GM23338 (cell line): ENCODE data around the gene NPB. TPM values are rescaled to one million over a fixed set of nuclear protein-coding genes. Genes with fewer than 3 reads are reported as not detected.
A peak's percentile ranks its signal among the peaks of the same experiment; 100 is the strongest.

Experiments used
- ATAC-seq: fragments of 200-7000 bp; cut with Tn5 transposase; 3 replicates; pipeline ENCODE4 v1.9.1; 2020
- DNase-seq: peaks from one replicate; pipeline ENCODE4 v3.0.0-alpha.2; 2015; ENCODE audit warnings: low spot score
- H2AFZ ChIP-seq: fragments of 200-600 bp; sonication (generic); 2 replicates; pipeline ENCODE4 v1.8.0; 2016; ENCODE audit warnings: antibody characterized with exemption, mild to moderate bottlenecking, moderate library complexity
- H3F3A ChIP-seq: fragments of 200-600 bp; sonication (generic); replicated peaks from 2 replicates; pipeline ENCODE4 v1.8.0; 2017; ENCODE audit warnings: antibody characterized with exemption, mixed run types, low read depth
- H3K27ac ChIP-seq: fragments of 200-600 bp; sonication (generic); 2 replicates; pipeline ENCODE4 v1.6.1; 2016; ENCODE audit warnings: low read depth
- H3K27me3 ChIP-seq: fragments of 200-600 bp; sonication (generic); 2 replicates; pipeline ENCODE4 v1.8.0; 2016; ENCODE audit warnings: mild to moderate bottlenecking, mixed run types, moderate library complexity; ENCODE audit not compliant: insufficient read depth
- H3K36me3 ChIP-seq: fragments of 200-600 bp; sonication (generic); 2 replicates; pipeline ENCODE4 v1.8.0; 2016; ENCODE audit warnings: mild to moderate bottlenecking; ENCODE audit not compliant: insufficient read depth
- H3K4me1 ChIP-seq: fragments of 200-600 bp; sonication (generic); 2 replicates; pipeline ENCODE4 v1.8.0; 2016; ENCODE audit warnings: mild to moderate bottlenecking, moderate library complexity; ENCODE audit not compliant: insufficient read depth
- H3K4me2 ChIP-seq: fragments of 200-600 bp; sonication (generic); 2 replicates; pipeline ENCODE4 v1.7.1; 2017; ENCODE audit warnings: mixed run types
- H3K4me3 ChIP-seq: fragments of 200-600 bp; sonication (generic); 2 replicates; pipeline ENCODE4 v1.6.1; 2016; ENCODE audit warnings: mixed run types
- H3K79me2 ChIP-seq: fragments of 200-600 bp; sonication (generic); replicated peaks from 2 replicates; pipeline ENCODE4 v1.8.0; 2017; ENCODE audit warnings: mild to moderate bottlenecking; ENCODE audit not compliant: insufficient read depth
- H3K9me2 ChIP-seq: fragments of 200-600 bp; sonication (generic); 2 replicates; pipeline ENCODE4 v1.8.0; 2017; ENCODE audit not compliant: insufficient read depth
- H4K20me1 ChIP-seq: fragments of 200-600 bp; sonication (generic); replicated peaks from 2 replicates; pipeline ENCODE4 v1.8.0; 2017; ENCODE audit warnings: mild to moderate bottlenecking; ENCODE audit not compliant: insufficient read depth
- H3K27ac Mint-ChIP-seq: 2 replicates; pipeline ENCODE4 v1.8.0; 2020; ENCODE audit warnings: inconsistent platforms, mild to moderate bottlenecking, moderate library complexity, mixed read lengths
- H3K27me3 Mint-ChIP-seq: 3 replicates; pipeline ENCODE4 v1.8.0; 2022; ENCODE audit warnings: low read depth, mild to moderate bottlenecking, moderate library complexity, mixed read lengths, inconsistent platforms; ENCODE audit not compliant: insufficient read depth, poor library complexity
- H3K36me3 Mint-ChIP-seq: 3 replicates; pipeline ENCODE4 v1.8.0; 2021; ENCODE audit warnings: low read depth, mild to moderate bottlenecking, inconsistent platforms, moderate library complexity, mixed read lengths
- H3K4me1 Mint-ChIP-seq: 3 replicates; pipeline ENCODE4 v1.8.0; 2020; ENCODE audit warnings: mild to moderate bottlenecking, inconsistent platforms, mixed read lengths
- H3K4me3 Mint-ChIP-seq: 3 replicates; pipeline ENCODE4 v1.8.0; 2021; ENCODE audit warnings: moderate library complexity, mild to moderate bottlenecking, inconsistent platforms, mixed read lengths
- H3K9me3 Mint-ChIP-seq: 3 replicates; pipeline ENCODE4 v1.8.0; 2020; ENCODE audit warnings: moderate library complexity, mild to moderate bottlenecking, inconsistent platforms, mixed read lengths
- CREB1 ChIP-seq: fragments of 250-450 bp; sonication (Bioruptor Pico); IDR thresholded peaks from 2 replicates; pipeline ENCODE4 v1.5.0; 2020; ENCODE audit warnings: low read depth, mild to moderate bottlenecking, moderate library complexity
- EZH2 ChIP-seq: fragments of 200-600 bp; sonication (generic); IDR thresholded peaks from one replicate; pipeline ENCODE4 v1.8.0; 2017; ENCODE audit warnings: antibody characterized with exemption, mild to moderate bottlenecking, low read depth; ENCODE audit not compliant: unreplicated experiment
- EZH2phosphoT487 ChIP-seq: fragments of 200-600 bp; sonication (generic); IDR thresholded peaks from one replicate; pipeline ENCODE4 v1.8.1; 2018; ENCODE audit warnings: antibody characterized with exemption; ENCODE audit not compliant: unreplicated experiment
- JUNB ChIP-seq: IDR thresholded peaks from one replicate; pipeline ENCODE4 v1.6.1; 2016; ENCODE audit warnings: antibody characterized with exemption; ENCODE audit not compliant: unreplicated experiment
- NANOG ChIP-seq: IDR thresholded peaks from 2 replicates; pipeline ENCODE4 v1.6.1; 2016; ENCODE audit warnings: antibody characterized with exemption, borderline replicate concordance
- POLR2AphosphoS5 ChIP-seq: IDR thresholded peaks from 2 replicates; pipeline ENCODE4 v1.6.1; 2016; ENCODE audit warnings: antibody characterized with exemption, low read depth
- STAT1 ChIP-seq: IDR thresholded peaks from one replicate; pipeline ENCODE4 v1.6.1; 2016; ENCODE audit warnings: antibody characterized with exemption; ENCODE audit not compliant: unreplicated experiment
- ZNF114 ChIP-seq: fragments of 250-450 bp; sonication (Bioruptor Pico); IDR thresholded peaks from 2 replicates; pipeline ENCODE4 v1.5.0; 2020; ENCODE audit warnings: mild to moderate bottlenecking, moderate library complexity
- ZNF331 ChIP-seq: fragments of 250-450 bp; sonication (Bioruptor Pico); IDR thresholded peaks from 2 replicates; pipeline ENCODE4 v1.5.0; 2020; ENCODE audit warnings: low read depth, mild to moderate bottlenecking, moderate library complexity
- polyA plus RNA-seq: library from polyadenylated mRNA; unstranded; fragments of >200 nt; fragmentation: Nextera tagmentation; extraction: Ambion mirVana; gene quantifications from 2 replicates; pipeline ENCODE4 v1.2.1, GENCODE V29; 2016
- total RNA-seq: library from RNA; depleted of rRNA; stranded (reverse); fragments of >200 nt; shearing (Covaris generic); gene quantifications from 2 replicates; pipeline ENCODE4 v1.2.3, GENCODE V29; 2014
- TF ChIP-seq, protein P1 (sequence below): IDR thresholded peaks from 2 replicates; pipeline ENCODE4 v1.6.1; 2016; ENCODE audit warnings: antibody characterized with exemption
- TF ChIP-seq, protein P2 (sequence below), 2 experiments: fragments of 200-600 bp in 1 of 2; sonication (generic) in 1 of 2; conservative IDR thresholded peaks; 2 replicates each; pipeline versions ENCODE4 v1.5.1 to v1.6.1; 2016 to 2017; ENCODE audit warnings: antibody characterized with exemption in 2 of 2, low read depth in 2 of 2, mild to moderate bottlenecking in 2 of 2, moderate library complexity in 1 of 2
- TF ChIP-seq, protein P3 (sequence below): IDR thresholded peaks from one replicate; pipeline ENCODE4 v1.6.1; 2018; ENCODE audit warnings: antibody characterized with exemption; ENCODE audit not compliant: unreplicated experiment
- TF ChIP-seq, protein P4 (sequence below): fragments of 250-450 bp; sonication (Bioruptor Pico); IDR thresholded peaks from 2 replicates; pipeline ENCODE4 v1.5.0; 2020; ENCODE audit warnings: mild to moderate bottlenecking, moderate library complexity

The NPB gene
- total and polyA plus RNA-seq, 2 experiments from 2014 or later: 3.6 to 3.8 TPM

DNA sequence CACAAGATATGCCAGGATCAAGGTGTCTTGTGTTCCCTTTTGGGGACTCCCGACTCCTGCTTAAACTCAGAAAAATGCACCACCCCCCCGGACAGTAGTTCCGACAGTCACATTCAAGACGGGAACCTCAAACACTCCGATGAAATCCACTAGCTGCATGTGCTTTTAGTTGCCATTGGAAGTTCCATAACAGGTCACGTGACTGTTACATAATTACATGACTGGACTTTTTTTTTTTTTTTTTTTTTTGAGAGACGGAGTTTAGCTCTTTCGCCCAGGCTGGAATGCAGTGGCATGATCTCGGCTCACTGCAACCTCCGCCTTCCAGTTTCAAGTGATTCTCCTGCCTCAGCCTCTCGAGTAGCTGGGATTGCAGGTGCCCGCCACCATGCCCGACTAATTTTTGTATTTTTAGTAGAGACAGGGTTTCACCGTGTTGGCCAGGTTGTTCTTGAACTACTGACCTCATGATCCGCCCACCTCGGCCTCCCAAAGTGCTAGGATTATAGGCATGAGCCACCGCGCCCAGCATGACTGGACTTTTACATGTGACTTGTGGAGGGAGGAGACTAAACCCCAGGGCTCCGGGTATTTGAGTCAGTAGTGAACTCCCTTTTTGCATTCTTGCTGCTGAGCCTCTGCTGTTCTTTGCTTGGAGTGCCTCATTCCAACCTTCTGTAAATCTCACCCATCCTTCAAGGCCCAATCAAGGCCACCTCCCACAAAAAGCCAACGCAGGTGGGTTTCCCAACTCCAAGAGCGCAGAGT is 14.4 kb downstream of the NPB start:
- H3K27ac ChIP-seq: no peak overlapping the region
- no peak for TF ChIP-seq NANOG
- no peak for TF ChIP-seq POLR2AphosphoS5
- no peak for TF ChIP-seq ZNF114
- TF ChIP-seq STAT1: no peak
- no peak for TF ChIP-seq ZNF331 (CRISPR knock-in tag)
- no peak for TF ChIP-seq JUNB
- TF ChIP-seq, protein P1, sequence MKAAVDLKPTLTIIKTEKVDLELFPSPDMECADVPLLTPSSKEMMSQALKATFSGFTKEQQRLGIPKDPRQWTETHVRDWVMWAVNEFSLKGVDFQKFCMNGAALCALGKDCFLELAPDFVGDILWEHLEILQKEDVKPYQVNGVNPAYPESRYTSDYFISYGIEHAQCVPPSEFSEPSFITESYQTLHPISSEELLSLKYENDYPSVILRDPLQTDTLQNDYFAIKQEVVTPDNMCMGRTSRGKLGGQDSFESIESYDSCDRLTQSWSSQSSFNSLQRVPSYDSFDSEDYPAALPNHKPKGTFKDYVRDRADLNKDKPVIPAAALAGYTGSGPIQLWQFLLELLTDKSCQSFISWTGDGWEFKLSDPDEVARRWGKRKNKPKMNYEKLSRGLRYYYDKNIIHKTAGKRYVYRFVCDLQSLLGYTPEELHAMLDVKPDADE: no peak
- no peak for TF ChIP-seq EZH2
- TF ChIP-seq, protein P2, sequence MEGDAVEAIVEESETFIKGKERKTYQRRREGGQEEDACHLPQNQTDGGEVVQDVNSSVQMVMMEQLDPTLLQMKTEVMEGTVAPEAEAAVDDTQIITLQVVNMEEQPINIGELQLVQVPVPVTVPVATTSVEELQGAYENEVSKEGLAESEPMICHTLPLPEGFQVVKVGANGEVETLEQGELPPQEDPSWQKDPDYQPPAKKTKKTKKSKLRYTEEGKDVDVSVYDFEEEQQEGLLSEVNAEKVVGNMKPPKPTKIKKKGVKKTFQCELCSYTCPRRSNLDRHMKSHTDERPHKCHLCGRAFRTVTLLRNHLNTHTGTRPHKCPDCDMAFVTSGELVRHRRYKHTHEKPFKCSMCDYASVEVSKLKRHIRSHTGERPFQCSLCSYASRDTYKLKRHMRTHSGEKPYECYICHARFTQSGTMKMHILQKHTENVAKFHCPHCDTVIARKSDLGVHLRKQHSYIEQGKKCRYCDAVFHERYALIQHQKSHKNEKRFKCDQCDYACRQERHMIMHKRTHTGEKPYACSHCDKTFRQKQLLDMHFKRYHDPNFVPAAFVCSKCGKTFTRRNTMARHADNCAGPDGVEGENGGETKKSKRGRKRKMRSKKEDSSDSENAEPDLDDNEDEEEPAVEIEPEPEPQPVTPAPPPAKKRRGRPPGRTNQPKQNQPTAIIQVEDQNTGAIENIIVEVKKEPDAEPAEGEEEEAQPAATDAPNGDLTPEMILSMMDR (conservative IDR thresholded peaks at IDR 0.05; ENCODE audit: low read depth in 2 of 2): no peak
- TF ChIP-seq CREB1: no peak
- no peak for TF ChIP-seq EZH2phosphoT487
- TF ChIP-seq, protein P3, sequence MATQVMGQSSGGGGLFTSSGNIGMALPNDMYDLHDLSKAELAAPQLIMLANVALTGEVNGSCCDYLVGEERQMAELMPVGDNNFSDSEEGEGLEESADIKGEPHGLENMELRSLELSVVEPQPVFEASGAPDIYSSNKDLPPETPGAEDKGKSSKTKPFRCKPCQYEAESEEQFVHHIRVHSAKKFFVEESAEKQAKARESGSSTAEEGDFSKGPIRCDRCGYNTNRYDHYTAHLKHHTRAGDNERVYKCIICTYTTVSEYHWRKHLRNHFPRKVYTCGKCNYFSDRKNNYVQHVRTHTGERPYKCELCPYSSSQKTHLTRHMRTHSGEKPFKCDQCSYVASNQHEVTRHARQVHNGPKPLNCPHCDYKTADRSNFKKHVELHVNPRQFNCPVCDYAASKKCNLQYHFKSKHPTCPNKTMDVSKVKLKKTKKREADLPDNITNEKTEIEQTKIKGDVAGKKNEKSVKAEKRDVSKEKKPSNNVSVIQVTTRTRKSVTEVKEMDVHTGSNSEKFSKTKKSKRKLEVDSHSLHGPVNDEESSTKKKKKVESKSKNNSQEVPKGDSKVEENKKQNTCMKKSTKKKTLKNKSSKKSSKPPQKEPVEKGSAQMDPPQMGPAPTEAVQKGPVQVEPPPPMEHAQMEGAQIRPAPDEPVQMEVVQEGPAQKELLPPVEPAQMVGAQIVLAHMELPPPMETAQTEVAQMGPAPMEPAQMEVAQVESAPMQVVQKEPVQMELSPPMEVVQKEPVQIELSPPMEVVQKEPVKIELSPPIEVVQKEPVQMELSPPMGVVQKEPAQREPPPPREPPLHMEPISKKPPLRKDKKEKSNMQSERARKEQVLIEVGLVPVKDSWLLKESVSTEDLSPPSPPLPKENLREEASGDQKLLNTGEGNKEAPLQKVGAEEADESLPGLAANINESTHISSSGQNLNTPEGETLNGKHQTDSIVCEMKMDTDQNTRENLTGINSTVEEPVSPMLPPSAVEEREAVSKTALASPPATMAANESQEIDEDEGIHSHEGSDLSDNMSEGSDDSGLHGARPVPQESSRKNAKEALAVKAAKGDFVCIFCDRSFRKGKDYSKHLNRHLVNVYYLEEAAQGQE: no peak
- TF ChIP-seq, protein P4, sequence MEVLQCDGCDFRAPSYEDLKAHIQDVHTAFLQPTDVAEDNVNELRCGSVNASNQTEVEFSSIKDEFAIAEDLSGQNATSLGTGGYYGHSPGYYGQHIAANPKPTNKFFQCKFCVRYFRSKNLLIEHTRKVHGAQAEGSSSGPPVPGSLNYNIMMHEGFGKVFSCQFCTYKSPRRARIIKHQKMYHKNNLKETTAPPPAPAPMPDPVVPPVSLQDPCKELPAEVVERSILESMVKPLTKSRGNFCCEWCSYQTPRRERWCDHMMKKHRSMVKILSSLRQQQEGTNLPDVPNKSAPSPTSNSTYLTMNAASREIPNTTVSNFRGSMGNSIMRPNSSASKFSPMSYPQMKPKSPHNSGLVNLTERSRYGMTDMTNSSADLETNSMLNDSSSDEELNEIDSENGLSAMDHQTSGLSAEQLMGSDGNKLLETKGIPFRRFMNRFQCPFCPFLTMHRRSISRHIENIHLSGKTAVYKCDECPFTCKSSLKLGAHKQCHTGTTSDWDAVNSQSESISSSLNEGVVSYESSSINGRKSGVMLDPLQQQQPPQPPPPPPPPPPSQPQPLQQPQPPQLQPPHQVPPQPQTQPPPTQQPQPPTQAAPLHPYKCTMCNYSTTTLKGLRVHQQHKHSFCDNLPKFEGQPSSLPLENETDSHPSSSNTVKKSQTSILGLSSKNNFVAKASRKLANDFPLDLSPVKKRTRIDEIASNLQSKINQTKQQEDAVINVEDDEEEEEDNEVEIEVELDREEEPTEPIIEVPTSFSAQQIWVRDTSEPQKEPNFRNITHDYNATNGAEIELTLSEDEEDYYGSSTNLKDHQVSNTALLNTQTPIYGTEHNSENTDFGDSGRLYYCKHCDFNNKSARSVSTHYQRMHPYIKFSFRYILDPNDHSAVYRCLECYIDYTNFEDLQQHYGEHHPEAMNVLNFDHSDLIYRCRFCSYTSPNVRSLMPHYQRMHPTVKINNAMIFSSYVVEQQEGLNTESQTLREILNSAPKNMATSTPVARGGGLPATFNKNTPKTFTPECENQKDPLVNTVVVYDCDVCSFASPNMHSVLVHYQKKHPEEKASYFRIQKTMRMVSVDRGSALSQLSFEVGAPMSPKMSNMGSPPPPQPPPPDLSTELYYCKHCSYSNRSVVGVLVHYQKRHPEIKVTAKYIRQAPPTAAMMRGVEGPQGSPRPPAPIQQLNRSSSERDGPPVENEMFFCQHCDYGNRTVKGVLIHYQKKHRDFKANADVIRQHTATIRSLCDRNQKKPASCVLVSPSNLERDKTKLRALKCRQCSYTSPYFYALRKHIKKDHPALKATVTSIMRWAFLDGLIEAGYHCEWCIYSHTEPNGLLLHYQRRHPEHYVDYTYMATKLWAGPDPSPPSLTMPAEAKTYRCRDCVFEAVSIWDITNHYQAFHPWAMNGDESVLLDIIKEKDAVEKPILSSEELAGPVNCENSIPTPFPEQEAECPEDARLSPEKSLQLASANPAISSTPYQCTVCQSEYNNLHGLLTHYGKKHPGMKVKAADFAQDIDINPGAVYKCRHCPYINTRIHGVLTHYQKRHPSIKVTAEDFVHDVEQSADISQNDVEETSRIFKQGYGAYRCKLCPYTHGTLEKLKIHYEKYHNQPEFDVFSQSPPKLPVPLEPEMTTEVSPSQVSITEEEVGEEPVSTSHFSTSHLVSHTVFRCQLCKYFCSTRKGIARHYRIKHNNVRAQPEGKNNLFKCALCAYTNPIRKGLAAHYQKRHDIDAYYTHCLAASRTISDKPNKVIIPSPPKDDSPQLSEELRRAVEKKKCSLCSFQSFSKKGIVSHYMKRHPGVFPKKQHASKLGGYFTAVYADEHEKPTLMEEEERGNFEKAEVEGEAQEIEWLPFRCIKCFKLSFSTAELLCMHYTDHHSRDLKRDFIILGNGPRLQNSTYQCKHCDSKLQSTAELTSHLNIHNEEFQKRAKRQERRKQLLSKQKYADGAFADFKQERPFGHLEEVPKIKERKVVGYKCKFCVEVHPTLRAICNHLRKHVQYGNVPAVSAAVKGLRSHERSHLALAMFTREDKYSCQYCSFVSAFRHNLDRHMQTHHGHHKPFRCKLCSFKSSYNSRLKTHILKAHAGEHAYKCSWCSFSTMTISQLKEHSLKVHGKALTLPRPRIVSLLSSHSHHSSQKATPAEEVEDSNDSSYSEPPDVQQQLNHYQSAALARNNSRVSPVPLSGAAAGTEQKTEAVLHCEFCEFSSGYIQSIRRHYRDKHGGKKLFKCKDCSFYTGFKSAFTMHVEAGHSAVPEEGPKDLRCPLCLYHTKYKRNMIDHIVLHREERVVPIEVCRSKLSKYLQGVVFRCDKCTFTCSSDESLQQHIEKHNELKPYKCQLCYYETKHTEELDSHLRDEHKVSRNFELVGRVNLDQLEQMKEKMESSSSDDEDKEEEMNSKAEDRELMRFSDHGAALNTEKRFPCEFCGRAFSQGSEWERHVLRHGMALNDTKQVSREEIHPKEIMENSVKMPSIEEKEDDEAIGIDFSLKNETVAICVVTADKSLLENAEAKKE (CRISPR knock-in tag): no peak
- peaks cover 9% of the 10 kb centered on the region; the same call in 1 of the 2 replicates for H4K20me1 ChIP-seq
- Mint-ChIP-seq H3K36me3 (peaks cover 59% of the 10 kb centered on the region), H3K4me3 (peak overlapping the region; percentile 75), H3K27me3 (peaks cover 29% of the 10 kb centered on the region), H3K9me3 (no peaks in the 10 kb centered on the region; the same call in 2 of the 3 replicates), H3K4me1 (peaks cover 22% of the 10 kb centered on the region), H3K27ac (no peak overlapping the region)
- H3K27me3 ChIP-seq: no peaks in the 10 kb centered on the region
- peaks cover 35% of the 10 kb centered on the region for H3K79me2 ChIP-seq
- H3K9me2 ChIP-seq: no peaks in the 10 kb centered on the region
- peak overlapping the region; percentile 94; the same call in 1 of the 2 replicates for H3K4me2 ChIP-seq
- peak overlapping the region; percentile 83; the same call in 1 of the 2 replicates for H3K4me3 ChIP-seq
- peaks cover 10% of the 10 kb centered on the region for H3K4me1 ChIP-seq
- ATAC-seq (no peak), DNase-seq (no peak)
- H3K36me3 ChIP-seq: no peaks in the 10 kb centered on the region; the same call in 1 of the 2 replicates
- H3F3A ChIP-seq: peaks cover 47% of the 10 kb centered on the region
- no peak overlapping the region for H2AFZ ChIP-seq
